Liver (tissue), 9 donors: ENCODE data around the gene FARS2. TPM values are rescaled to one million over a fixed set of nuclear protein-coding genes. Genes with fewer than 3 reads are reported as not detected.

Experiments
- DNase-seq: peaks from one replicate; pipeline ENCODE4 v3.0.0-alpha.2; 2017; ENCODE audit warnings: low spot score
- H3K27ac ChIP-seq, 2 donors: one replicate each; pipeline ENCODE4 v1.7.0; 2013; ENCODE audit warnings: inconsistent platforms in 2 of 2, low read length in 2 of 2, control low read depth in 1 of 2, low read depth in 1 of 2, mild to moderate bottlenecking in 1 of 2
- H3K27me3 ChIP-seq, 4 donors: one replicate each; pipeline versions ENCODE4 v1.6.1 to v1.7.0; 2013; ENCODE audit warnings: low read length in 3 of 4, inconsistent platforms in 1 of 4, mild to moderate bottlenecking in 1 of 4, moderate library complexity in 1 of 4; ENCODE audit not compliant: control insufficient read depth in 4 of 4, insufficient read depth in 4 of 4
- H3K36me3 ChIP-seq, 4 donors: one replicate each; pipeline versions ENCODE4 v1.6.1 to v1.7.0; 2013; ENCODE audit warnings: low read length in 3 of 4, mild to moderate bottlenecking in 3 of 4, low read depth in 1 of 4, moderate library complexity in 1 of 4; ENCODE audit not compliant: control insufficient read depth in 4 of 4, insufficient read depth in 3 of 4
- H3K4me1 ChIP-seq, 4 donors: one replicate each; pipeline versions ENCODE4 v1.6.1 to v1.7.0; 2013; ENCODE audit warnings: low read length in 3 of 4, mild to moderate bottlenecking in 3 of 4, moderate library complexity in 1 of 4; ENCODE audit not compliant: control insufficient read depth in 4 of 4, insufficient read depth in 4 of 4
- H3K4me3 ChIP-seq, 3 donors: one replicate each; pipeline versions ENCODE4 v1.6.1 to v1.7.0; 2013; ENCODE audit warnings: low read length in 3 of 3, control low read depth in 1 of 3, low read depth in 1 of 3, mild to moderate bottlenecking in 1 of 3
- H3K9ac ChIP-seq, 2 donors: one replicate each; pipeline ENCODE4 v1.7.0; 2013; ENCODE audit warnings: low read length in 2 of 2, mild to moderate bottlenecking in 2 of 2, moderate library complexity in 2 of 2, control low read depth in 1 of 2, low read depth in 1 of 2
- H3K9me3 ChIP-seq, 4 donors: one replicate each; pipeline versions ENCODE4 v1.6.1 to v1.7.0; 2013; ENCODE audit warnings: low read length in 3 of 4; ENCODE audit not compliant: control insufficient read depth in 4 of 4
- EGR1 ChIP-seq, 2 donors: IDR thresholded peaks; 2 replicates each; pipeline ENCODE4 v1.6.1; 2016 to 2018; ENCODE audit warnings: antibody characterized with exemption in 2 of 2, low read depth in 2 of 2
- FOXA2 ChIP-seq: IDR thresholded peaks from 2 replicates; pipeline ENCODE4 v1.6.1; 2016; ENCODE audit warnings: antibody characterized with exemption
- GABPA ChIP-seq, 2 donors: IDR thresholded peaks in 1 of 2; conservative IDR thresholded peaks in 1 of 2; 2 replicates each; pipeline ENCODE4 v1.6.1; 2016; ENCODE audit warnings: antibody characterized with exemption in 2 of 2, mild to moderate bottlenecking in 1 of 2, moderate library complexity in 1 of 2
- HNF4A ChIP-seq, 2 donors: conservative IDR thresholded peaks; 2 replicates each; pipeline ENCODE4 v1.6.1; 2016; ENCODE audit warnings: antibody characterized with exemption in 2 of 2, mild to moderate bottlenecking in 2 of 2
- HNF4G ChIP-seq: IDR thresholded peaks from 2 replicates; pipeline ENCODE4 v1.6.1; 2016; ENCODE audit warnings: antibody characterized with exemption
- JUND ChIP-seq, 2 donors: IDR thresholded peaks; 2 replicates each; pipeline ENCODE4 v1.6.1; 2016; ENCODE audit warnings: antibody characterized with exemption in 2 of 2
- RAD21 ChIP-seq, 2 donors: IDR thresholded peaks; 2 replicates each; pipeline ENCODE4 v1.6.1; 2016; ENCODE audit warnings: antibody characterized with exemption in 2 of 2, mild to moderate bottlenecking in 2 of 2
- REST ChIP-seq: IDR thresholded peaks from 2 replicates; pipeline ENCODE4 v1.6.1; 2016; ENCODE audit warnings: antibody characterized with exemption, mild to moderate bottlenecking
- RXRA ChIP-seq, 2 donors: IDR thresholded peaks; 2 replicates each; pipeline ENCODE4 v1.6.1; 2017 to 2018; ENCODE audit warnings: antibody characterized with exemption in 2 of 2, mild to moderate bottlenecking in 1 of 2
- SP1 ChIP-seq: IDR thresholded peaks from 2 replicates; pipeline ENCODE4 v1.6.1; 2018; ENCODE audit warnings: antibody characterized with exemption, mild to moderate bottlenecking
- TAF1 ChIP-seq: conservative IDR thresholded peaks from 2 replicates; pipeline ENCODE4 v1.6.1; 2016; ENCODE audit warnings: antibody characterized with exemption, mild to moderate bottlenecking
- YY1 ChIP-seq: IDR thresholded peaks from 2 replicates; pipeline ENCODE4 v1.6.1; 2016; ENCODE audit warnings: antibody characterized with exemption, mild to moderate bottlenecking
- WGBS: extraction: QIAGEN DNeasy Blood & Tissue Kit; methylation state at CpG from one replicate; pipeline ENCODE4 v1.1.7; 2013; 5-methylcytosine and 5-hydroxymethylcytosine counted together
- polyA plus RNA-seq, 2 donors: library from polyadenylated mRNA; stranded (reverse) in 1 of 2; unstranded in 1 of 2; fragments of 200-250 nt in 1 of 2; fragments of >200 nt in 1 of 2; fragmentation: Nextera tagmentation in 1 of 2; extraction: Ambion mirVana in 1 of 2; gene quantifications; one replicate each; pipeline versions ENCODE4 v1.2.1 to v1.2.3, GENCODE V29; 2013 to 2015
- total RNA-seq, 2 donors: library from RNA; depleted of rRNA; stranded (reverse); fragments of >200 nt; gene quantifications; one replicate each; pipeline ENCODE4 v1.2.3, GENCODE V29; 2014
- TF ChIP-seq, protein P1 (sequence below): IDR thresholded peaks from 2 replicates; pipeline ENCODE4 v1.6.1; 2016; ENCODE audit warnings: antibody characterized with exemption
- TF ChIP-seq, protein P2 (sequence below): IDR thresholded peaks from 2 replicates; pipeline ENCODE4 v1.6.1; 2016; ENCODE audit warnings: antibody characterized with exemption
- TF ChIP-seq, protein P3 (sequence below): fragments of 150-350 bp; IDR thresholded peaks from 2 replicates; pipeline ENCODE4 v1.5.1; 2017; ENCODE audit warnings: improper control_type of control experiment, low read depth, low read length; ENCODE audit not compliant: missing input control
- donor health status: healthy.
- donor health status: healthy.
- donor health status: healthy.
- donor health status: healthy.
- donor health status: healthy.

FARS2 gene
- total and polyA plus RNA-seq, 4 donors: 7.8 to 25.9 (median 11.2) TPM

GRCh38 chr6:5302220-5302946 lies 41.1 kb downstream of the FARS2 start:
- no peak overlapping the region for H3K9ac ChIP-seq
- H3K4me3 ChIP-seq: no peak overlapping the region
- TF ChIP-seq GABPA (IDR thresholded peaks at IDR 0.05 in 1 of 2, conservative IDR thresholded peaks at IDR 0.05 in 1 of 2): no peak
- TF ChIP-seq TAF1: no peak
- no peak for TF ChIP-seq HNF4A (conservative IDR thresholded peaks at IDR 0.05)
- TF ChIP-seq SP1: no peak
- TF ChIP-seq EGR1 (IDR thresholded peaks at IDR 0.05; ENCODE audit: low read depth in 2 of 2): no peak
- TF ChIP-seq REST: no peak
- TF ChIP-seq YY1: no peak
- no peak for TF ChIP-seq FOXA2
- no peak for TF ChIP-seq RAD21 (IDR thresholded peaks at IDR 0.05)
- TF ChIP-seq JUND (IDR thresholded peaks at IDR 0.05): no peak
- no peak for TF ChIP-seq RXRA (IDR thresholded peaks at IDR 0.05)
- TF ChIP-seq, protein P1, sequence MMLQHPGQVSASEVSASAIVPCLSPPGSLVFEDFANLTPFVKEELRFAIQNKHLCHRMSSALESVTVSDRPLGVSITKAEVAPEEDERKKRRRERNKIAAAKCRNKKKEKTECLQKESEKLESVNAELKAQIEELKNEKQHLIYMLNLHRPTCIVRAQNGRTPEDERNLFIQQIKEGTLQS: no peak
- no peak for TF ChIP-seq HNF4G
- TF ChIP-seq, protein P2, sequence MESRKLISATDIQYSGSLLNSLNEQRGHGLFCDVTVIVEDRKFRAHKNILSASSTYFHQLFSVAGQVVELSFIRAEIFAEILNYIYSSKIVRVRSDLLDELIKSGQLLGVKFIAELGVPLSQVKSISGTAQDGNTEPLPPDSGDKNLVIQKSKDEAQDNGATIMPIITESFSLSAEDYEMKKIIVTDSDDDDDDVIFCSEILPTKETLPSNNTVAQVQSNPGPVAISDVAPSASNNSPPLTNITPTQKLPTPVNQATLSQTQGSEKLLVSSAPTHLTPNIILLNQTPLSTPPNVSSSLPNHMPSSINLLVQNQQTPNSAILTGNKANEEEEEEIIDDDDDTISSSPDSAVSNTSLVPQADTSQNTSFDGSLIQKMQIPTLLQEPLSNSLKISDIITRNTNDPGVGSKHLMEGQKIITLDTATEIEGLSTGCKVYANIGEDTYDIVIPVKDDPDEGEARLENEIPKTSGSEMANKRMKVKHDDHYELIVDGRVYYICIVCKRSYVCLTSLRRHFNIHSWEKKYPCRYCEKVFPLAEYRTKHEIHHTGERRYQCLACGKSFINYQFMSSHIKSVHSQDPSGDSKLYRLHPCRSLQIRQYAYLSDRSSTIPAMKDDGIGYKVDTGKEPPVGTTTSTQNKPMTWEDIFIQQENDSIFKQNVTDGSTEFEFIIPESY: no peak
- TF ChIP-seq, protein P3, sequence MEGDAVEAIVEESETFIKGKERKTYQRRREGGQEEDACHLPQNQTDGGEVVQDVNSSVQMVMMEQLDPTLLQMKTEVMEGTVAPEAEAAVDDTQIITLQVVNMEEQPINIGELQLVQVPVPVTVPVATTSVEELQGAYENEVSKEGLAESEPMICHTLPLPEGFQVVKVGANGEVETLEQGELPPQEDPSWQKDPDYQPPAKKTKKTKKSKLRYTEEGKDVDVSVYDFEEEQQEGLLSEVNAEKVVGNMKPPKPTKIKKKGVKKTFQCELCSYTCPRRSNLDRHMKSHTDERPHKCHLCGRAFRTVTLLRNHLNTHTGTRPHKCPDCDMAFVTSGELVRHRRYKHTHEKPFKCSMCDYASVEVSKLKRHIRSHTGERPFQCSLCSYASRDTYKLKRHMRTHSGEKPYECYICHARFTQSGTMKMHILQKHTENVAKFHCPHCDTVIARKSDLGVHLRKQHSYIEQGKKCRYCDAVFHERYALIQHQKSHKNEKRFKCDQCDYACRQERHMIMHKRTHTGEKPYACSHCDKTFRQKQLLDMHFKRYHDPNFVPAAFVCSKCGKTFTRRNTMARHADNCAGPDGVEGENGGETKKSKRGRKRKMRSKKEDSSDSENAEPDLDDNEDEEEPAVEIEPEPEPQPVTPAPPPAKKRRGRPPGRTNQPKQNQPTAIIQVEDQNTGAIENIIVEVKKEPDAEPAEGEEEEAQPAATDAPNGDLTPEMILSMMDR: no peak
- DNase-seq: no peak
- H3K36me3 ChIP-seq: no peaks in the 10 kb centered on the region
- H3K27me3 ChIP-seq: no peaks in the 10 kb centered on the region
- WGBS: 81% methylated on average over 10 of the region's 10 CpGs
- H3K27ac ChIP-seq: no peak overlapping the region
- H3K9me3 ChIP-seq: no peaks in the 10 kb centered on the region
- H3K4me1 ChIP-seq: peaks cover 0 to 16% (median 5%) of the 10 kb centered on the region in 4 donors
